Activated naive CD8-positive, alpha-beta T cell treated with anti-CD3 and anti-CD28 coated beads, Interleukin-2, amount 50 U/mL, for 24 hours (primary cell): ENCODE data around the gene SIRPB1.
"Not testable (repeated sequence)": the region's sequence is repeated elsewhere in the genome, so short reads cannot be mapped to it uniquely, and the experiment has no call there.

Source experiments
- ATAC-seq: fragments of 150-1000 bp; cut with Tn5 transposase; one replicate; pipeline ENCODE4 v1.10.0; 2021
- DNase-seq: peaks from one replicate; pipeline ENCODE4 v3.0.0; 2021
- H3K27ac Mint-ChIP-seq: one replicate; pipeline ENCODE4 v1.8.0; 2021; ENCODE audit warnings: mild to moderate bottlenecking, mixed read lengths
- H3K27me3 Mint-ChIP-seq: one replicate; pipeline ENCODE4 v1.8.0; 2021; ENCODE audit warnings: mixed read lengths
- H3K36me3 Mint-ChIP-seq: one replicate; pipeline ENCODE4 v1.8.0; 2021; ENCODE audit warnings: low read depth, mixed read lengths
- H3K4me1 Mint-ChIP-seq: one replicate; pipeline ENCODE4 v1.8.0; 2021; ENCODE audit warnings: mixed read lengths
- H3K4me3 Mint-ChIP-seq: one replicate; pipeline ENCODE4 v1.8.0; 2021; ENCODE audit warnings: mild to moderate bottlenecking, moderate library complexity, mixed read lengths
- H3K9me3 Mint-ChIP-seq: one replicate; pipeline ENCODE4 v1.8.0; 2021; ENCODE audit warnings: mixed read lengths

SIRPB1 gene

DNA sequence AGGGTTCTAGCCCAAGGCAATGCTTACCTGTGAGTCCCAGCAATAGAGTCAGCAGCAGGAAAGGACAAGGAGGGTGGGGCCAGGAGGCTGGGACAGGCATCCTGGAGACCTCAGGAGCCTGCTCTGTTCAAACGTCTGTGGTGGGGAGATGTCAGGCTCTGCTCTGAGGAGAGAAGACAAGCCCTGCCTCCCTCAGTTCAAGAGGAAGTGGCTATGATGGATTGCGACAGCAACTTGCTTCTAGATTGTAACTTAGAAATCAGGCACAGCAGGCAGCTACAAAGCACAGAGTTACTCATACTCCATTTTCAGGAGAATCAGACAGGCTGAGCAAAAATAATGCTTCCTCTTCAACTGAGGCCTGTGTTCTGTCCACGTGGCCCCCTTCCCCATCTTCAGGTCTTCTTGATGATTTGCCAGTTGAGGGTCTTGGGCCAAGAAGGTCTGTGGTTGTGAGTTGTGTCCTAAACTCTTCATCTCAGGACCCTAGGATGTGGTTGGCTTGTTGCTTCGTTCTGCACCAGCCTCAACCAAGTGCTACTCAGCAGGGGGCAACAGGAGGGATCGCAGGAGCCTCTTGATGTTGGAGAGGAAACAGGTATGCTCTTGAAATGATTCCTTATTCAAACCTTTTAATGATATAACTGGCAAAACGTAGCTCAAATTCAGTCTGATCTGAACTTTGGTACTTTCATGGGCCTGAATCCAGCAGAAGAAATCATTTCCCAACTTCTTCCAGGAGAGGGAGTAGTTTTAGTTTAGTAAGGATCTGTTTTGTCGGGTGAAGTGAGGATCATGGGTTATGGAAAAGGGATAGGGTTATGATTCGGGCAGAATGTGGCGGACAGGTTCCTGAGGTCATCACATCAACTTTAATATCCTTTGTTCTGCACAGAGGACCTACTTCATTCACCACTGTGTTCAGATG lies 31.0 kb downstream of the SIRPB1 start:
- DNase-seq (no peak), ATAC-seq (no peak)
- Mint-ChIP-seq H3K4me1 (no peaks in the 10 kb centered on the region), H3K4me3 (no peak overlapping the region), H3K27me3 (no peaks in the 10 kb centered on the region), H3K9me3 (no peaks in the 10 kb centered on the region), H3K27ac (no peak overlapping the region), H3K36me3 (no peaks in the 10 kb centered on the region)

DNA sequence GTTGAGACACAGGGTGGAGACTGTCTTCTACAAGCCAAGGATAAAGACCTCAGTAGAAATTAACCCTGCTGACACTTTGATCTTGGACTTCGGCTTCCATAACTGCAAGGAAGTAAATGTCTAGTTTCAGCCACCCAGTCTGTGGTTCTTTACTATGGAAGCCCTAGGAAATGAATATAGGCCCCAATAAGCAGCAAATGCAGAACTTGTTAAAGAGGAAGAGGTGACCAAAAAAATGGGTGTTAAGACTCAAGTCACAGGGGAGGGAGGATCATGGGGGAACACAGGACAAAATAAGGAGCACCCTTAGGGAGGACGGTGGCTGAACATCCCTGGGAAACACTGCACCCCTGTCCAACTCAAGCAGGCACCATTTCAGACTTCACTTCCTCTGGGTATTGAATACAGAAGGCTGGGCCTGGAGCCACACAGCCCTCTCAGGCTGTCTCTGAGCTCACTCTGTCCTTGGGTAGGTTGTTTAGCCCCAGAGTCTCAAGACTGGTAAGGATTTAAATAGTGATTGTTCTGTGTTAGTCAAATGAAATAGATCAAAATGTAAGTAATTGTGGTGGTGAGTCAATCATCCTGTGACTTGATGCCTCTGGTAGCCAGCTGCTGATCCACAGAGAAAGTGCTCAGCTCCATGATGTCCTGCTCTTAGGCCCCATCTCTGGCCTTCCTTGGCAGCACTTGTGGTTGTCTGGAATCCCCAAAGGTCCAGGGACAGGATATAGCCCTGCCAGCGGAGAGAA lies 31.9 kb downstream of the SIRPB1 start:
- Mint-ChIP-seq H3K4me1 (no peaks in the 10 kb centered on the region), H3K9me3 (no peaks in the 10 kb centered on the region), H3K27ac (no peak overlapping the region)

DNA sequence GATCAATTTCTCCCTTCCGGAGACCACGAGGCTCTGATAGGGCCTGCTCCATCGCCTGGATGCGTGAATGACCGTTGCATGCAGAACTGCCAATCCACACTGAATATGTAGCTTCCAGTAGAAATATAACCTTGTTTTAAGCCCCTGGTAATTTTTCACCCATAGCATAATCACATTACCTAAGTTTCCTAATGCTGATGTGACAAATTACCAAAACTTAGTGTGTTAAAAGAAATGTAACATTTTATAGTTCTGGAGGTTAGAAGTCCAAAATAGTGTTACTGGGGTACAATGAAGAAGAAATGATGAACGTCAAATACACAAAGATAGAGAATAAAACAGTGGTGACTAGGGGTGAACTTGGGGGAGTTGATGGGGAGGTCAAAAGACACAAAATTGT lies 40.3 kb downstream of the SIRPB1 start:
- DNase-seq: no peak
- no peak overlapping the region for H3K27ac Mint-ChIP-seq
- H3K27me3 Mint-ChIP-seq: no peaks in the 10 kb centered on the region
- no peaks in the 10 kb centered on the region for H3K9me3 Mint-ChIP-seq
- no peak overlapping the region for H3K4me3 Mint-ChIP-seq
- no peak for ATAC-seq
- H3K4me1 Mint-ChIP-seq: peaks cover 13% of the 10 kb centered on the region
- no peaks in the 10 kb centered on the region for H3K36me3 Mint-ChIP-seq

More for the DNA sequence above, 31.9 kb downstream of the SIRPB1 start:
- Mint-ChIP-seq H3K36me3 (no peaks in the 10 kb centered on the region), H3K27me3 (no peaks in the 10 kb centered on the region), H3K4me3 (no peak overlapping the region)
- ATAC-seq: no peak
- no peak for DNase-seq

DNA sequence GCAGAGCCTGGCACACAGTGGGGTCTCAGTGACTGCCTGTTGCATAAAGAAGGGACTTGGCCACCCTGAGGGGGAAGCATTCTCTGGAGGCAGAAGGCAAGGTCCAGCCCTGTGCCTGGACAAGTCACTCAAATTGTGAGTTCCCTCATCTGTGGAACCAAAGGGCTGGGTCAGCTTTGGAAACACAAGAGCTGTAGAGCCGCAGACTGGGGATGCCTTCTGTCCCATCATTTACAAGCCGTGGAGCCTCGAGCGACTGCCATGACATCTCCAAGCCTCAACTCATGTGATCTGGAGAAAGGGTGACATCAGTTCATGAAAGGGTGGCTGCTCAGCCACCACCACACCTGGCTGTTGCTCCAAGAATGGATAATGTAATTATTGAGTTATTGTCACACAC lies 41.9 kb downstream of the SIRPB1 start:
- Mint-ChIP-seq H3K4me3 (no peak overlapping the region), H3K27me3 (no peaks in the 10 kb centered on the region), H3K36me3 (no peaks in the 10 kb centered on the region), H3K9me3 (no peaks in the 10 kb centered on the region), H3K4me1 (peaks cover 13% of the 10 kb centered on the region), H3K27ac (no peak overlapping the region)
- no peak for ATAC-seq
- no peak for DNase-seq

DNA sequence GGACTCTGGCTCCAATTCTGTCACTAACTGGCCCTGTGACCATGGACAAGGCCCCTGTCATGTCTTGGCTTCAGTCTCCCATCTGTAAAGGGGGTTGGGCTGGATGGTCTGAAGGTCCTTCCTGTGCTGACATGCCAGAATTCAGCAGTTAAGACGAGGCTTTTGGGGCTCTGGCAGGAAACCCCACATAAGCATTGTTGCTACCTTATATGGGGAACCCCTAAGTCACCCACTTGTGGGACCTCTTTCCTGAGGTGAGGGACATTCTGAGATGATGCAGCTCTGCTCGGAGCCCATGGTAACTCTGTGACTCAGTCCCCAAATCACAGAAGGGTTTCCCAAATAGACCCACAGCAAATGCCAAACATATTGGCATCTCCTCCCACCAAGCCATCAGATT lies 42.5 kb downstream of the SIRPB1 start:
- peak; percentile 74 for ATAC-seq
- H3K27ac Mint-ChIP-seq, H3K4me3 Mint-ChIP-seq, H3K27me3 Mint-ChIP-seq, H3K36me3 Mint-ChIP-seq, H3K9me3 Mint-ChIP-seq, DNase-seq: not testable (repeated sequence)
- H3K4me1 Mint-ChIP-seq: peaks cover 13% of the 10 kb centered on the region

DNA sequence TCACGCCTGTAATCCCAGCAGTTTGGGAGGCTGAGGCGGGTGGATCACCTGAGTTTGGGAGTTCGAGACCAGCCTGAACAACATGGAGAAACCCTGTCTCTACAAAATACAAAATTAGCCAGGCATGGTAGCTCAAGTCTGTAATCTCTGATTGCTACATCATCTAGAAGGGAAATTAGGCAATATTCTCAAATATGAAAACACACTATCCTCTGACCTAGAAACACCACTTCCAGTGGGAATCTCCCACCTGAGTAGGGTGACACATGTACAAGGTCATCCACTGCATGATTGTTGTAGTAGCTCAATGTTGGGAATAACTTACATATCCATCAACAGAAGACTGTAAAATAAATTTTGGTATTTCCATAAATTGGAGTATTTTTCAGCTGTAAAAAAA lies 43.2 kb downstream of the SIRPB1 start:
- H3K9me3 Mint-ChIP-seq: no peaks in the 10 kb centered on the region
- H3K27ac Mint-ChIP-seq: no peak overlapping the region
- H3K36me3 Mint-ChIP-seq: no peaks in the 10 kb centered on the region
- H3K27me3 Mint-ChIP-seq: no peaks in the 10 kb centered on the region
- no peak overlapping the region for H3K4me3 Mint-ChIP-seq
- ATAC-seq (no peak), DNase-seq (no peak)
- H3K4me1 Mint-ChIP-seq: peaks cover 13% of the 10 kb centered on the region

DNA sequence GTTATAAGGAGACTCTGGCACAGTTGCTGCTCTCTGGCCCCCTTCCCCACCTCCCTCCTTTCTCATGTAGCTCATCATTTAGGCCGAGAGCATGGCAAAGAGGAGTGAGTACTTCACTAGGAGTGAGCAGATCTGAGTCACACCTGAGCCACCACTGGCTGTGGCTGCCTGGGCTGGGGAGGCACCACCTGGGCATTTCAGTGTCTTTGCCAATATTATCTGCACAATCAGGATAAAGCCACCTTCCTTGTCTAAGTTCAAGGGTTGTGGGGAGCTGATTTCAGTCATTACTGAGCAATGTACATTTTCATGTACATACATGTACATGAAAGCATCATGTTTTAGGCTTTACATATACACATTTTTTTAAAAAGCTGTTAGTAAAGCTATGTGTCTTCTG lies 43.8 kb downstream of the SIRPB1 start:
- H3K27ac Mint-ChIP-seq, H3K4me3 Mint-ChIP-seq, H3K9me3 Mint-ChIP-seq, DNase-seq, H3K27me3 Mint-ChIP-seq, H3K36me3 Mint-ChIP-seq: not testable (repeated sequence)
- peaks cover 13% of the 10 kb centered on the region for H3K4me1 Mint-ChIP-seq
- ATAC-seq: peak; percentile 75

DNA sequence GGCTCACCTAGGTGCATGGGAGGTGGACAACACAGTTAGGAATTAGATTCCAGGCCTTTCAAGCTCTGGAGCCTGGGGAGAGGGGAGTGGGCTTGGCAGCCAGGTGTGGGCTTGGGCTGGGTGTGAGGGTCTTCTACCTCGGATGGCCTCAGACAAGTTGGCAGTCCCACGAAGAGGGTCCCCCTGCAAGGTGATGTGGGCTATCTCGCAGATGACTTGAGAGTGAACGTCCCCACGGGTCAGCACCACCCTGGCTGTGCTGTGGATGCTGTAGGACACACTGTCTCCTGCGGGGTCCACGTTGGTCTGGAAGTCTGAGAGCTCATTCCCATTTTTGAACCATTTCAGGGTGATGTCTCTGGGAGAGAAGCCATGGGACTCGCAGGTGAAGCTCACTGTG lies 48.2 kb downstream of the SIRPB1 start:
- not testable (repeated sequence) for ATAC-seq

More for the DNA sequence above, 48.2 kb downstream of the SIRPB1 start:
- not testable (repeated sequence) for H3K36me3 Mint-ChIP-seq, H3K4me3 Mint-ChIP-seq, H3K4me1 Mint-ChIP-seq, H3K9me3 Mint-ChIP-seq, H3K27me3 Mint-ChIP-seq, H3K27ac Mint-ChIP-seq, DNase-seq
